GM12891 (cell line): Measurements from ENCODE around the gene SPRR1A.
"Not testable (repeated sequence)": the region's sequence is repeated elsewhere in the genome, so short reads cannot be mapped to it uniquely, and the experiment has no call there.

Experiments
- DNase-seq: peaks from one replicate; pipeline ENCODE4 v3.0.0; 2011; ENCODE audit warnings: low spot score; ENCODE audit not compliant: insufficient read length
- FAIRE-seq: peaks from 2 replicates; lab custom pipeline; 2011; peaks lifted over from hg19 to GRCh38; lab: Jason Lieb, UNC
- PAX5 ChIP-seq: IDR thresholded peaks from 2 replicates; pipeline ENCODE4 v1.6.1; 2011; ENCODE audit warnings: low read length, moderate library complexity, mild to moderate bottlenecking; ENCODE audit not compliant: insufficient read depth, severe bottlenecking
- POLR2A ChIP-seq: IDR thresholded peaks from 2 replicates; pipeline ENCODE4 v1.6.1; 2011; ENCODE audit warnings: low read depth, low read length, control low read depth
- POLR2AphosphoS5 ChIP-seq: IDR thresholded peaks from 2 replicates; pipeline ENCODE4 v1.6.1; 2011; ENCODE audit warnings: low read depth, low read length, control low read depth
- POU2F2 ChIP-seq: IDR thresholded peaks from 2 replicates; pipeline ENCODE4 v1.6.1; 2011; ENCODE audit warnings: low read depth, mild to moderate bottlenecking, control low read depth, low read length, moderate library complexity
- SPI1 ChIP-seq: IDR thresholded peaks from 2 replicates; pipeline ENCODE4 v1.6.1; 2011; ENCODE audit warnings: low read depth, low read length, control low read depth
- TAF1 ChIP-seq: IDR thresholded peaks from 2 replicates; pipeline ENCODE4 v1.6.1; 2011; ENCODE audit warnings: low read depth, low read length, control low read depth

Gene SPRR1A

GRCh38 chr1:152986578-152986977 is 2.7 kb downstream of the SPRR1A start:
- no peak for TF ChIP-seq POLR2AphosphoS5
- no peak for TF ChIP-seq SPI1
- TF ChIP-seq TAF1: no peak
- no peak for TF ChIP-seq POU2F2
- TF ChIP-seq POLR2A: no peak
- TF ChIP-seq PAX5: no peak
- FAIRE-seq (no peak), DNase-seq (no peak)

GRCh38 chr1:152993186-152993585 is 9.3 kb downstream of the SPRR1A start:
- TF ChIP-seq POLR2A (no peak), TAF1 (no peak), PAX5 (no peak), POLR2AphosphoS5 (no peak), SPI1 (no peak)

GRCh38 chr1:152995842-152996241 is 12.0 kb downstream of the SPRR1A start:
- DNase-seq: no peak
- TF ChIP-seq PAX5: no peak
- no peak for TF ChIP-seq SPI1
- TF ChIP-seq POU2F2: no peak
- TF ChIP-seq TAF1: no peak
- no peak for TF ChIP-seq POLR2A
- no peak for TF ChIP-seq POLR2AphosphoS5
- FAIRE-seq: no peak

More at GRCh38 chr1:152993186-152993585, 9.3 kb downstream of the SPRR1A start:
- DNase-seq (no peak), FAIRE-seq (no peak)

GRCh38 chr1:152996633-152997400 is 12.9 kb downstream of the SPRR1A start:
- no peak for TF ChIP-seq SPI1
- no peak for TF ChIP-seq POLR2AphosphoS5
- TF ChIP-seq POU2F2: no peak
- TF ChIP-seq POLR2A: no peak
- TF ChIP-seq TAF1: no peak
- no peak for TF ChIP-seq PAX5
- FAIRE-seq: no peak
- no peak for DNase-seq

- FAIRE-seq (no peak), DNase-seq (no peak)
- TF ChIP-seq PAX5 (no peak), POLR2A (no peak)
These were observed 14.0 kb downstream of the SPRR1A start for GRCh38 chr1:152997901-152998300.

GRCh38 chr1:152998476-152998875 is 14.6 kb downstream of the SPRR1A start:
- no peak for FAIRE-seq
- no peak for DNase-seq
- TF ChIP-seq TAF1: no peak
- no peak for TF ChIP-seq SPI1
- TF ChIP-seq POLR2AphosphoS5: no peak
- no peak for TF ChIP-seq PAX5
- no peak for TF ChIP-seq POLR2A
- no peak for TF ChIP-seq POU2F2

GRCh38 chr1:152999818-153000217 is 15.9 kb downstream of the SPRR1A start:
- TF ChIP-seq SPI1 (no peak), POLR2A (no peak), POLR2AphosphoS5 (no peak), POU2F2 (no peak), PAX5 (no peak), TAF1 (no peak)
- DNase-seq (no peak), FAIRE-seq (no peak)

- FAIRE-seq: no peak
- no peak for DNase-seq
- TF ChIP-seq TAF1 (no peak), PAX5 (no peak), POU2F2 (no peak), SPI1 (no peak), POLR2AphosphoS5 (no peak), POLR2A (no peak)
These were observed 16.4 kb downstream of the SPRR1A start for GRCh38 chr1:153000294-153000693.

- FAIRE-seq (no peak), DNase-seq (no peak)
- TF ChIP-seq POU2F2 (no peak), POLR2AphosphoS5 (no peak), TAF1 (no peak), POLR2A (no peak), SPI1 (no peak)
These were observed 17.5 kb downstream of the SPRR1A start, which contains the start of gene SPRR3 for GRCh38 chr1:153001382-153001781. Gene SPRR3, plus strand, starts transcription at chr1:153001749. Its CDS starts 1,272 bp downstream, at chr1:153003021.

GRCh38 chr1:153011235-153011758 is 27.4 kb downstream of the SPRR1A start:
- not testable (repeated sequence) for FAIRE-seq, DNase-seq

- not testable (repeated sequence) for DNase-seq, FAIRE-seq
These were observed 37.9 kb downstream of the SPRR1A start for GRCh38 chr1:153021829-153022228.
